Bone marrow (tissue), 2 donors: Measurements from ENCODE around the gene GHITM.
"Not testable (repeated sequence)": the region's sequence is repeated elsewhere in the genome, so short reads cannot be mapped to it uniquely, and the experiment has no call there.

Experiments used
- DNase-seq, 2 donors: peaks; one replicate each; lab custom pipeline; 2025; lab: John Stamatoyannopoulos, UW

GHITM gene

DNA sequence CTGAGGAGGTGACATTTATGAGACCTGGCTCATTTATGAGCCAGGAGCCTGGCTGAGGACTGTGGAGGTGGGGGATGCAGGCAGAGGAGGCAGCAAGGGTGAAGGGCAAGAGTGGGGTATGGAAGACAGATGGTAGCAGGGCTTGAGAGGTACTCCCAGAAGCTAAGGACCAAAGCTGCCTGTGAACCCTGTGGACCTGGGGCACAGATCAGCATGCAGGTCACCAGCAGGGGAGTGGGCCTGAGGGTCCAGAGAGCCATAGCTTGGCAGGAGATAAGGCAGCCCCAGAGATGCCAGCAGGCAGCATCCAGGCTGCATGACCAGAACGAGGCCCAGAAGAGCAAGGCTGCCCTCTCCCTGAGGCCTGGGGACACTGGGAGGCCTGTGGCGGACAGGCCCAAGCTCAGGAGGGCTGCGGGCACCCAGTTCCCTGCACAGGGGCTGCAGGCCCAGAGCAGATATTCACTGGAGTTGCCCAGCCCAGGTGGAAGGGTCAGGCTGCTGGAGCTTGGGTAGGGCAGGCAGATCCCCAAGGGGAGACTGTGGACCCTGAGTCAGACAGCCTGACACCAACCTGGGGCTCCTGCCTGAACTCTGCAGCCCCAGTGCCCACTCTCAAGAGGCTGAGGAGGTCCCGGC lies 37.6 kb downstream of the GHITM start:
- no peak for DNase-seq

GRCh38 chr10:84177541-84178141 lies 38.3 kb downstream of the GHITM start:
- DNase-seq: no peak

DNA sequence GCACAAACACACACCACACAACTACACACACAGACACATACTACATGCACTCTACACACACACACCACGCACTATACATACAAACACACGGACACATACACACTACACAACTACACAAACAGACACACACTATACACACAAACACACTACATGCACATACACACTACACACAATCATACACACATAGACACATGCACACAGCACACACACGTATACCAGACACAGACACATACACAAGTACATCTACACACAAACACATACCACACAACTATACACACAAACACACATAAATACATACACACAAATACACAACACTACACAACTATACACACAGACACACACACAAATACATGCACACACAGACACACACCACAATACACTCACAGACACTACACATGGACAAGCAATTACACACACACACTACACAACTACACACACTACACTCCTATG lies 38.9 kb downstream of the GHITM start:
- DNase-seq: no peak

DNA sequence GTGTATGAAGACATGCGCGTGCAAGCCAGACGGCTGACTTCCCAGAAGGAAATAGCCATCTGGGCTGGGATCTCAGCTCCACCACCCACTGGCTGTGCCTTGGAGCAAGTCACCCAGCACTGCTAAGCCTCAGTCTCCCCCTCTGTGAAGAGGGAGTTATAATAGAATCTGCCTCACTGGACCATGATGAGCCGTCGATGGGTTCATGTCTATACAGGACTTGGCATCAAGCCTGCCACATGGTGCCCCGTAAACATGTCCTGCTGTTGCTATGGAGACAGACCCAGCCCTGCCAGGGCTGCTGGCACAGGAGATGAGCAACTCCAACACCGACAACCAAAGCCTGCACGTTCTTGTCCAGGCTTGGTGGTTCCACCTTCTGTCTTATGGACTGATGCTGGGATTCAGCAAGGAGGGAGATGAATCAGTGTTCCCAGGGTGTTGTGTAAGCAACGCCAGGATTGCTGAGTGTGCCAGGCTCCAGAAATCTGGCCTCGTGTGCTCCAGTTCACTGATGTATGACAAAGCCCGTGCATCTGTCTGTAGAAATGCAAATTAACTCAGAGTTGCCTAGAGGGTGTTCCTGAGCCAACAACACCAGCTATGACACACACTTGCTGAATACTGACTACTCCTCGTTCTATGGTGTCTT lies 39.9 kb downstream of the GHITM start:
- DNase-seq: no peak

- not testable (repeated sequence) for DNase-seq
Measured at GRCh38 chr10:84180386-84180785, 41.1 kb downstream of the GHITM start.

GRCh38 chr10:84181631-84182030 lies 42.3 kb downstream of the GHITM start:
- DNase-seq: no peak

GRCh38 chr10:84184517-84184916 lies 45.2 kb downstream of the GHITM start:
- DNase-seq: no peak

- DNase-seq: no peak
Measured at GRCh38 chr10:84185526-84186175, 46.3 kb downstream of the GHITM start.

GRCh38 chr10:84188815-84189214 lies 49.5 kb downstream of the GHITM start:
- DNase-seq: no peak

DNA sequence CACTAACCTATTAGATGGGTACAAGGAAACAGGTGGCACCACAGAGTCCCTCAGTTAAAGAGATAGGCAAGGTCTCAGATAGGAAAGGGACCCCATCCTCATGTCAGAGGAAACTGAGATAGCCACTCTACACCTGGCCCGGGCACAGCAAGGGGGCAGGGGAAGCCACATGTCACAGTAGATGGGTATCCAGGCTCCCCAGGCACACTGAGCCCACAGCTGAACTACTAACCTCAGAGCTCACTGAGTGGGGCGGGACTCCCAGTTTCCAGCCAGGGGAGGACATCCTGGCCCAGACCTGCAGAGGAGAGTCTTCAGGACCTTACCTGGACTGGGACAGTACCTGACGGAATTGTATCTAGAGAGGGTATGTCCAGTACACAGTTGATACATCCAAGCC lies 51.3 kb downstream of the GHITM start:
- DNase-seq: no peak

- no peak for DNase-seq
Measured at GRCh38 chr10:84191106-84191505, 51.8 kb downstream of the GHITM start.

DNA sequence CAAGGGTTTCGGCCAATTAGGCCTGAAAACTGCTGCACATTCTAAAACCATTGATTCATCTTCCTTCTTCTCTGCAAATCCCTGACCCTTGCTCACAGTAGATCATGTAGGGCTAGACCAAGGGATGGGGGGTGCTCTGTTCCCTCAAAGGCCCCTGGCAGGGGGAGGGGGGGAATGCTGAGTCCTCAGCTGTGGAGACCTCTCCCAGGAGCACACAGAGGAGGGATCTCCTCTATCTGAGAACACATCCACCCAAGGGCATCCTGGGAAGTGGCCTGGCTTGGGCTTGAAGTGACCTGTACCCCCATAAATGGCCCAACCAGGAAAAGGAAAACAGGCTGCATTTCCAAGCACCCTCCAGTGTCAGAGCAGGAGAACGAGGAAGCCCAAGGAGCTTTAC lies 54.0 kb downstream of the GHITM start:
- DNase-seq: no peak

- DNase-seq: no peak
Measured at GRCh38 chr10:84193846-84194423, 54.6 kb downstream of the GHITM start.

DNA sequence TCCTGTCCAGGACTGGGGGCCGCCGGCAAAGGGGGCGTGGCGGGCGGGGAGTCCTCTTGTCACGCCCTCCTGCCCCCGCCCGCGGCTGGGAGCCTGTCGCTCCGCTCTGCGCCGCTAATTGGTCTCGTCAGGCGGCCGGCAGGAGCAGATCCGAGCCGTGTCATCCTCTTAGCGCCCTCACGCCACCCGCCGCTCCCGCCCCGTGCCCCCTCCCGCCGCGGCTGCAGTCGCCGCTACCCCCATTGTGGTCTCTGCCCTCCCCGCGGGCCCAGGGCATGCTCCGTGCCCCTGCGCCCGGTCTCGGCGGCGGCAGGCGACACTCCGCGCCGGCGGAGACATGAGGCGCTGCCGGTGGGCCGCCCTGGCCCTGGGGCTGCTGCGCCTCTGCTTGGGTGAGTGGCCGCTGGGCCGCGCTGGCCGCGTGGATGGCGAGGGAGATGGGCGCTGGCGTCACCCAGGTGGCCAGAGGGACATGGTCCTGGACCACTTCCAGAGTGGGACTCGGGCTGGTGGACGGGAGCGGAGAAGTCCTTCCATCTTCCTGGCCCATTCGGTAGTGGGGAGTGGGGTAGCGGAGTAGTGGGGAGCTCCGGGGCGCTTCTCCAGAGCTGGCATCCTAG lies 55.2 kb downstream of the GHITM start, which contains the start of gene CDHR1:
CDHR1 (plus strand) TSS at position 114 of the 620 bp plus-strand sequence; CDS start at position 338, 224 bp downstream.
- no peak for DNase-seq

- no peak for DNase-seq
Measured at GRCh38 chr10:84195044-84195830, 55.9 kb downstream of the GHITM start.

- no peak for DNase-seq
Measured at GRCh38 chr10:84196083-84196482, 56.8 kb downstream of the GHITM start.

DNA sequence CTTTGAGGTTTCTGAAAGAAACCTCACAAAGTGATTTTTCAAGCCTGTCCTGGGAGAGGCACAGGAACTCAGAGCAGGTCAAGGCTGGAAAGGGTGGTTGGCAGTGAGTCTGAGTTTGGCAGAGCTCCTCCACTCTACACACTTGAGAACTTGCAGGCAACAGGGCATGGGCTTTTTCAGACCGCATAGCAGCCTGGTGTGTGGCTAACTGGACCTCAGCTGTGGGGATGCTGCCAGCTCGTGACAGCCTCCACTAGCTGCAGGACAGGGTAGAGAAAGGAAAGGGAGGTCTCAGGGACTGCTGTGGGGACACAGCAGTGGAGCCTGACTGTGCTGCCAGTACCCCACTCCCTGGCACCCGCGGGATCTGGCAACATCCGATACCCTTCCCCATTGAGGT lies 57.6 kb downstream of the GHITM start:
- DNase-seq: no peak

GRCh38 chr10:84197643-84198042 lies 58.3 kb downstream of the GHITM start:
- no peak for DNase-seq

DNA sequence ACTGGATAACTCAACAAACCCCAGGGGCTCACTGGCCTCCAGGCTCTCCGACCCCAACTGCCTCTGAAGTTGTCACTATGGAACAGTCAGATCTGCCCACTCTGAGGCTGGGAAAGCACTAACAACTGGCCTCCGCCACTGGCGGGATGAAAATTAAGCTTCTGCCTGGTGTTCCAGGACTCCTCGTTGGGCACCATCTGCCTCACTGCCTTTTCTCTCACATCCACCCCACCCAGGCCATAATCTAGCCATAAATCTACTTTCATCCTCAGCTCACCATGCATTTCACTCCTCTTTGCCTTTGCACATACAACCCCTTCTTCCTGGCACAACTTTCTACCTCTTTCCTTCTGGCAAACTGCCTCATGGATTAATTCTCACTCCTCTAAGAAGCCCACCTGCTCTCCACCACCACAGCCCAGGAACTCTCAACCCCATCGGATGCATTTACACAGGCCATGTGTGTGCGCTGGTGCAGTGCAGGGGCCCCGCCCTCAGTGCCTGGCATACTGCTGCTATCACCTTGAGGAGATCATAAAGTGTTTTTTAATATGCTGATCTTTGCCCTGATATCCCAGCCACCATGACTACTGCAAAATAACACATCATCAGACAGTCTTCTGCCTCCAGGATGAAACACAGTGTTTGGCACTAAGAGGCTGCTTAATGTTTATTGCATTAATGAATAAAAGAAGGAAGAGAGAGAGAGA lies 59.1 kb downstream of the GHITM start:
- no peak for DNase-seq

DNA sequence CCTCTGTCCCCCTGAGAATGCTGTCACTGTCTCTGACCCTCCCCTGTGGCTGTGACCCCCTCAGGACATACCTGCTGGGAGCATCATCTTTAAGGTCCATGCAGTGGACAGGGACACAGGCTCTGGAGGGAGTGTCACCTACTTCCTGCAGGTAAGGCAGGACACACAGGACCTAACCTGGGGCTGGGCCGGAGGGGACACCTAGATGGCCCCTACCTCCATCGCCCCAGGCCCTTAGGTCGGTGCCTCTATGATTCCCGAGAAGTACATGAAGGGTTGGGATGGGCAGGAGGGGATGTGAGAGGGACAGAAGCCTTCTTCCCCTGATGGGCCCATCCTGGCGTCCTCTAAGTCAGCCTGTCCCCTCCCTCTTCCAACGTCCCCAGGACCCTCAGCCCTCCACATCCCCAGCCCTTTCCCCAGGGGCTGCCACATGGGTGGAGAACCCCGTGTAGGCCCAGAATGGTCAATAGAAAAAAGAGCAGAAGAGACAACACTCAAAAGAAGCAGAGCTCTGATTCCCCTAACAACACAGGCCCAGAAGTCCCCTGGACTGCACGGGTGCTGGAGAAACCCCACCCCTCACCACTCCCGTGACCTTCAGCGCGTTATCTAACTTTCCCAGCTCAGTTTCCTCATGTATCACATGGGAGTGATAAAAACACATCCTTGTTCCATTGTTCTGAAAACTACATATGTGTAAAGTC lies 61.4 kb downstream of the GHITM start:
- no peak for DNase-seq
